HCT116 (cell line): ENCODE measurements around the gene SYNDIG1. TPM values are rescaled to one million over a fixed set of nuclear protein-coding genes. Genes with fewer than 3 reads are reported as not detected.

Source experiments
- ATAC-seq: fragments of 200-7000 bp; cut with Tn5 transposase; 2 replicates; pipeline ENCODE4 v1.9.1; 2020; ENCODE audit warnings: mild to moderate bottlenecking, moderate library complexity
- BruUV-seq: library from RNA; stranded (reverse); fragments of 400-500 nt; replicated peaks from 2 replicates; lab custom pipeline; 2021; lab: Mats Ljungman, UMichigan
- CTCF ChIA-PET: fragments of 300-600 bp; sonication (Branson Sonifier 250); formaldehyde crosslinking; loops from one replicate; lab custom pipeline; 2021; ENCODE audit warnings: antibody characterized with exemption; lab: Charles Lee
- POLR2A ChIA-PET: fragments of 300-600, 350-600 bp; sonication (Branson Sonifier 250); formaldehyde crosslinking; loops from one replicate; lab custom pipeline; 2021; ENCODE audit warnings: antibody characterized with exemption; lab: Charles Lee
- RAD21 ChIA-PET, 2 experiments: fragments of 300-600 bp; sonication (Branson Sonifier 250); formaldehyde crosslinking; loops; one replicate each; lab custom pipeline; 2023; ENCODE audit warnings: low total read pairs in 2 of 2; ENCODE audit not compliant: uncharacterized antibody in 2 of 2, unreplicated experiment in 2 of 2, low non-redundant PET in 1 of 2; lab: Charles Lee
- DNase-seq: peaks from one replicate; pipeline ENCODE4 v3.0.0-alpha.2; 2010; ENCODE audit warnings: low read depth, low spot score
- H2AFZ ChIP-seq: fragments of 200-600 bp; shearing (Covaris generic), sonication (generic); 2 replicates; pipeline ENCODE4 v1.6.1; 2017; ENCODE audit warnings: low read depth, mixed run types, mixed read lengths, antibody characterized with exemption, low read length; ENCODE audit not compliant: poor library complexity, severe bottlenecking
- H3K27ac ChIP-seq: 2 replicates; pipeline ENCODE4 v1.5.1; 2012; ENCODE audit warnings: low read depth, low read length
- H3K27me3 ChIP-seq: fragments of 200-600 bp; sonication (generic); 2 replicates; pipeline ENCODE4 v1.6.1; 2016; ENCODE audit warnings: mixed run types, low read length, mixed read lengths; ENCODE audit not compliant: insufficient read depth
- H3K36me3 ChIP-seq, 2 experiments: fragments of 200-500 bp in 1 of 2; fragments of 200-600 bp in 1 of 2; sonication (Bioruptor generic) in 1 of 2; sonication (generic) in 1 of 2; 2 replicates each; pipeline versions ENCODE4 v1.5.1 to v1.6.1; 2014 to 2016; ENCODE audit warnings: low read length in 2 of 2, inconsistent platforms in 1 of 2, mixed read lengths in 1 of 2, mixed run types in 1 of 2; ENCODE audit not compliant: insufficient read depth in 2 of 2, control insufficient read depth in 1 of 2
- H3K4me1 ChIP-seq, 2 experiments: fragments of 200-600 bp in 1 of 2; sonication (generic) in 1 of 2; 2 replicates each; pipeline versions ENCODE4 v1.5.1 to v1.6.1; 2012 to 2017; ENCODE audit warnings: low read length in 2 of 2, inconsistent platforms in 1 of 2, mild to moderate bottlenecking in 1 of 2, mixed read lengths in 1 of 2, mixed run types in 1 of 2, moderate library complexity in 1 of 2; ENCODE audit not compliant: insufficient read depth in 2 of 2, control insufficient read depth in 1 of 2
- H3K4me2 ChIP-seq: fragments of 200-600 bp; sonication (generic); 2 replicates; pipeline ENCODE4 v1.6.1; 2017; ENCODE audit warnings: mixed run types, low read length, mixed read lengths
- H3K4me3 ChIP-seq, 2 experiments: fragments of 200-600 bp in 1 of 2; sonication (generic) in 1 of 2; replicated peaks in 1 of 2; 2 replicates each; pipeline ENCODE4 v1.5.1; 2011 to 2016; ENCODE audit warnings: low read length in 2 of 2, control low read depth in 1 of 2, low read depth in 1 of 2, mild to moderate bottlenecking in 1 of 2, mixed read lengths in 1 of 2, mixed run types in 1 of 2
- H3K79me2 ChIP-seq: fragments of 200-600 bp; sonication (generic); 2 replicates; pipeline ENCODE4 v1.6.1; 2017; ENCODE audit warnings: mild to moderate bottlenecking, mixed run types, low read length, moderate library complexity, mixed read lengths; ENCODE audit not compliant: insufficient read depth
- H3K9ac ChIP-seq: fragments of 200-600 bp; sonication (generic); 2 replicates; pipeline ENCODE4 v1.6.1; 2016; ENCODE audit warnings: low read length, mixed read lengths
- H3K9me2 ChIP-seq: fragments of 200-600 bp; sonication (generic), shearing (Covaris generic); 2 replicates; pipeline ENCODE4 v1.6.1; 2017; ENCODE audit warnings: mixed run types, mild to moderate bottlenecking, moderate library complexity; ENCODE audit not compliant: insufficient read depth
- H3K9me3 ChIP-seq, 2 experiments: fragments of 200-500 bp in 1 of 2; fragments of 200-600 bp in 1 of 2; sonication (Bioruptor generic) in 1 of 2; sonication (generic) in 1 of 2; 2 replicates each; pipeline ENCODE4 v1.6.1; 2014 to 2017; ENCODE audit warnings: low read length in 2 of 2, mixed read lengths in 2 of 2, inconsistent platforms in 1 of 2, low read depth in 1 of 2, mild to moderate bottlenecking in 1 of 2, mixed run types in 1 of 2, moderate library complexity in 1 of 2; ENCODE audit not compliant: control insufficient read depth in 1 of 2, insufficient read depth in 1 of 2
- H4K20me1 ChIP-seq: fragments of 200-600 bp; sonication (generic), shearing (Covaris generic); 2 replicates; pipeline ENCODE4 v1.6.1; 2017; ENCODE audit warnings: mixed run types, mild to moderate bottlenecking, moderate library complexity; ENCODE audit not compliant: insufficient read depth
- EGR1 ChIP-seq: IDR thresholded peaks from 2 replicates; pipeline ENCODE4 v1.6.1; 2012; ENCODE audit warnings: low read depth
- EZH2 ChIP-seq: fragments of 200-600 bp; sonication (generic); IDR thresholded peaks from 2 replicates; pipeline ENCODE4 v1.6.1; 2017; ENCODE audit warnings: antibody characterized with exemption, mixed run types
- FOSL1 ChIP-seq: IDR thresholded peaks from 2 replicates; pipeline ENCODE4 v1.6.1; 2012; ENCODE audit warnings: low read depth
- SP1 ChIP-seq: IDR thresholded peaks from 2 replicates; pipeline ENCODE4 v1.6.1; 2012; ENCODE audit warnings: low read depth
- SRF ChIP-seq: IDR thresholded peaks from 2 replicates; pipeline ENCODE4 v1.6.1; 2012; ENCODE audit warnings: low read depth
- TCF7L2 ChIP-seq: IDR thresholded peaks from 2 replicates; pipeline ENCODE4 v1.7.0; 2011; ENCODE audit warnings: borderline replicate concordance, inconsistent platforms; ENCODE audit not compliant: insufficient read depth, insufficient read length; ENCODE audit errors: extremely low read depth
- intact Hi-C: fragments of 100-400 bp; cut with micrococcal nuclease; formaldehyde crosslinking; loops from 2 replicates; pipeline ENCODE4 v1.10.0; 2022
- total RNA-seq: library from RNA; stranded (reverse); gene quantifications from one replicate; pipeline ENCODE4 v1.2.1, GENCODE V29; 2021; ENCODE audit not compliant: unreplicated experiment
- TF ChIP-seq, protein P1 (sequence below): IDR thresholded peaks from 2 replicates; pipeline ENCODE4 v1.6.1; 2012
- TF ChIP-seq, protein P2 (sequence below): IDR thresholded peaks from 2 replicates; pipeline ENCODE4 v1.6.1; 2012; ENCODE audit warnings: low read depth

Gene SYNDIG1
- total RNA-seq, 1 experiment from 2014 or later, result not detected

DNA sequence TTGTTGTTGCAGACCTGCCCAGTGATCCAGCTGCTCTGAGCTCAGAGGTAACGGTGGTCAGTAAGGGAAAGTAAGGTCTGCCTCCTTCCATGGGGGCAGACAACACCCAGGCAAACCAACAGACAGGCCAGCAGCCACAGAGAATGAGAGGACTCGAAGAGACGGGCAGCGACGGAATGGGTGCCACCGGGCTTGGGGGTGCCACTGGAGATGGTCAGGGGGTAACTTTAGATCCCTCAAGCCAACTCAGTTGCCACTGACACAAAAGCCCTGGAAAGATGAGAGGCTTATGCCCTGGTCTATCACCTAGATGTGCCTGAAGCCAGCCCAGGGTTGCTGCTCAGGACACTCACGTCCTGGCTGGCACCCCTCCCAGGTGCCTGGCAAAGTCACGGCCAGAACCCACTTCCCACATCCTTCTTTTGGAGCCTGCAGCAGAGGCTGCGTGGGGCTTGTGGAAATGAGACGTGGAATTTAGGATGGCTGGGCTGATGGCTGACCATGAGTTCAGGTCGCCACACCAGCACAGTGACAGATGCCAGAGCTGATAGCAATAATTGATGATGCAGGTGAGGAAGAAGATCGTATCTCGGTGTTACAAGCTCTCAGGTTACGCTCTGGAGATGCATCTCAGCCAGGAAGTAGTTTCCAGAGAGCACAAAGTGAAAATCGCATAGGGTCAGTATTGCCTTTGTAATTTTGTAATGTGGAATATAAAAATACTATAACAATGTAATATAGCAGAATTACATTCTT lies 209.1 kb downstream of the SYNDIG1 start:
- H3K4me2 ChIP-seq, result no peak overlapping the region
- ChIA-PET RAD21 (no interaction called here), POLR2A (no interaction called here), CTCF (no interaction called here)
- no peak overlapping the region for H2AFZ ChIP-seq
- no peaks in the 10 kb centered on the region for H3K27me3 ChIP-seq
- H3K36me3 ChIP-seq, result no peaks in the 10 kb centered on the region
- H3K4me1 ChIP-seq, result peaks cover 0 to 6% of the 10 kb centered on the region in 2 experiments; a peak in 2 of 4 replicates
- intact Hi-C loops, result no loop called here
- no peak overlapping the region for H3K4me3 ChIP-seq
- ATAC-seq (no peak), DNase-seq (no peak)
- no peaks in the 10 kb centered on the region for H3K9me3 ChIP-seq
- BruUV-seq, result no TSS peak
- no peaks in the 10 kb centered on the region for H3K79me2 ChIP-seq
- TF ChIP-seq SP1 (no peak), SRF (no peak), EGR1 (no peak), TCF7L2 (no peak), FOSL1 (no peak), EZH2 (no peak)
- TF ChIP-seq, protein P1, sequence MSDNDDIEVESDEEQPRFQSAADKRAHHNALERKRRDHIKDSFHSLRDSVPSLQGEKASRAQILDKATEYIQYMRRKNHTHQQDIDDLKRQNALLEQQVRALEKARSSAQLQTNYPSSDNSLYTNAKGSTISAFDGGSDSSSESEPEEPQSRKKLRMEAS, result no peak
- TF ChIP-seq, protein P2, sequence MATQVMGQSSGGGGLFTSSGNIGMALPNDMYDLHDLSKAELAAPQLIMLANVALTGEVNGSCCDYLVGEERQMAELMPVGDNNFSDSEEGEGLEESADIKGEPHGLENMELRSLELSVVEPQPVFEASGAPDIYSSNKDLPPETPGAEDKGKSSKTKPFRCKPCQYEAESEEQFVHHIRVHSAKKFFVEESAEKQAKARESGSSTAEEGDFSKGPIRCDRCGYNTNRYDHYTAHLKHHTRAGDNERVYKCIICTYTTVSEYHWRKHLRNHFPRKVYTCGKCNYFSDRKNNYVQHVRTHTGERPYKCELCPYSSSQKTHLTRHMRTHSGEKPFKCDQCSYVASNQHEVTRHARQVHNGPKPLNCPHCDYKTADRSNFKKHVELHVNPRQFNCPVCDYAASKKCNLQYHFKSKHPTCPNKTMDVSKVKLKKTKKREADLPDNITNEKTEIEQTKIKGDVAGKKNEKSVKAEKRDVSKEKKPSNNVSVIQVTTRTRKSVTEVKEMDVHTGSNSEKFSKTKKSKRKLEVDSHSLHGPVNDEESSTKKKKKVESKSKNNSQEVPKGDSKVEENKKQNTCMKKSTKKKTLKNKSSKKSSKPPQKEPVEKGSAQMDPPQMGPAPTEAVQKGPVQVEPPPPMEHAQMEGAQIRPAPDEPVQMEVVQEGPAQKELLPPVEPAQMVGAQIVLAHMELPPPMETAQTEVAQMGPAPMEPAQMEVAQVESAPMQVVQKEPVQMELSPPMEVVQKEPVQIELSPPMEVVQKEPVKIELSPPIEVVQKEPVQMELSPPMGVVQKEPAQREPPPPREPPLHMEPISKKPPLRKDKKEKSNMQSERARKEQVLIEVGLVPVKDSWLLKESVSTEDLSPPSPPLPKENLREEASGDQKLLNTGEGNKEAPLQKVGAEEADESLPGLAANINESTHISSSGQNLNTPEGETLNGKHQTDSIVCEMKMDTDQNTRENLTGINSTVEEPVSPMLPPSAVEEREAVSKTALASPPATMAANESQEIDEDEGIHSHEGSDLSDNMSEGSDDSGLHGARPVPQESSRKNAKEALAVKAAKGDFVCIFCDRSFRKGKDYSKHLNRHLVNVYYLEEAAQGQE, result no peak
- no peaks in the 10 kb centered on the region for H4K20me1 ChIP-seq
- H3K9ac ChIP-seq, result no peak overlapping the region
- H3K27ac ChIP-seq, result no peak overlapping the region
- H3K9me2 ChIP-seq, result no peaks in the 10 kb centered on the region
